K562 treated with DMSO at 1 percent for 24 hours (cell line): Measurements from ENCODE around the gene MEN1. TPM values are rescaled to one million over a fixed set of nuclear protein-coding genes. Genes with fewer than 3 reads are reported as not detected.

Source experiments
- total RNA-seq: library from RNA; unstranded; fragments of 300-600 nt; gene quantifications from 2 replicates; pipeline ENCODE4 v1.2.3, GENCODE V29; 2022; ENCODE audit warnings: low read depth; ENCODE audit not compliant: insufficient read depth

MEN1 gene
- 49.6 and 56.7 TPM in 2 replicates for total RNA-seq

DNA sequence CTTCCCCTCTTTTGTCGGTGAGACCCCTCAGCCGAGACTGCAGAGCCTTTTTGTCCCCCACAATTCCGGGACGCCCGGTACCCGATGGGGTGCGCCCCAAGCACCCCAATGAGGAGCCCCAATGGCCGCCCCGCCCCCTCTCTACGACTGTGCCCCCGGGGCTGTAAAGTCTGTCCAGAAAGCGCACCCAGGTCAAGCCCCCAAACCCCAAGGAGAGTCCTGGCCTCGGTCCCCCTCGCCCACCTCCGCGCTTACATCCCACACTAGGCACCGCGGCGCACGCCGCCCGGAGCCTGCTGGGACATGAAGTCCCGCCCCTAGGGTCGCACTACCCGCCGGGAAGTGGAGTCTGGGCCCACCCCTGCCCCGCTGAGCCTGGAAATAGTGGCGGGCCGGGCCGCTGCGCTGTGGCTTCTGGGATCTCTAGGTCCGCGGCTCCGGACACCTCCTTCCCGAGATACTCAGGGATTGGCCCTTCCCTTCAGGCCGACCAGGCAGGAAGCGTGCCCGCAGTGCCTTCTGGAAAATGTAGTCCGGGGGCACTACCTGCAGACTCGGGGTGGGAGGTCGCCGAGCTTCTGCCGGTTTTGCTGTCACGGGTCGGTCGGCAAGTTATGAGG is at the start of gene MEN1:
MEN1 (minus strand) TSS at position 281 of the 620 bp plus-strand sequence. CDS start 442 bp downstream, outside the sequence.

DNA sequence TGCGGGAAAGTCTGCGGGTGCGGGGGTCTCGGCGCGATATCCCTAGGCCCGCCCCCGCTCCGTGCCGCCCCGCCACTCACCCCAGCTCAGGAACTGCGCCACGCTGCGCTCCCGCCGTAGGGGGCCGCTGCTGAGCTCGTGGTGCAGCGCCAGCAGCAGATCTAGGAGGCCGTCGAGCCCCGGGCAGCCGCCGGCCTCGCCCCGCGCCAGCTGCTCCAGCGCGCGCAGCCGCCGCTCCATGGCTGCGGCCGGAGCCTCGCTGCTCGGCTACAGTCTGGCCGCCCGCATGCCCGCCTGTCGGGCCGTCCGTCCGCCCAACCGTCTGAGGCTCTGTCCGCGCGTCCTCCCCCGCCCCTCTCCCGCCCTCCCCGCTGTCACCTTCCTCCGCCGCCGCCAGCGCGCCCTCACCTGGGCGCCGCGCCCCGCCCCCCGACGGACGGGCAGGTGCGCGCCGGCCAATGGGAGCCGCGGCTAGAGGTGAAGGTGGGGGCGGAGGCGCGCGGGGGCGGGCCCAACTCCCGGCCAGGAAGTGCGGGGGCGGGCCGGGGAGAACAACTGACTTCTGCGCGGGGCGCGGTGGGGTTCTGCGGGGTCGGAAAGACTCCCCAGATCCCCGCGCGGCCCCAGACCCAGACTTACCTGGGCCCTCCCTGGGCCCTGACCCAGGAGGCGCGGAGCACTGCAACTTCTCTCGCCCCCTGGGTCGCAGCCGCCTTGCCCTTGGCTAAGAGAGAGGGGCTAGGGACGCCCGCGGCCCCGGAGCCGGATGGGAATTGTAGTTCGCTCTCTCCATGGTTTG is 34.2 kb upstream of the MEN1 start, which contains the start of gene CDC42BPG:
CDC42BPG (minus strand) TSS at position 324 of the 799 bp plus-strand sequence; CDS start at position 240, 84 bp downstream.

DNA sequence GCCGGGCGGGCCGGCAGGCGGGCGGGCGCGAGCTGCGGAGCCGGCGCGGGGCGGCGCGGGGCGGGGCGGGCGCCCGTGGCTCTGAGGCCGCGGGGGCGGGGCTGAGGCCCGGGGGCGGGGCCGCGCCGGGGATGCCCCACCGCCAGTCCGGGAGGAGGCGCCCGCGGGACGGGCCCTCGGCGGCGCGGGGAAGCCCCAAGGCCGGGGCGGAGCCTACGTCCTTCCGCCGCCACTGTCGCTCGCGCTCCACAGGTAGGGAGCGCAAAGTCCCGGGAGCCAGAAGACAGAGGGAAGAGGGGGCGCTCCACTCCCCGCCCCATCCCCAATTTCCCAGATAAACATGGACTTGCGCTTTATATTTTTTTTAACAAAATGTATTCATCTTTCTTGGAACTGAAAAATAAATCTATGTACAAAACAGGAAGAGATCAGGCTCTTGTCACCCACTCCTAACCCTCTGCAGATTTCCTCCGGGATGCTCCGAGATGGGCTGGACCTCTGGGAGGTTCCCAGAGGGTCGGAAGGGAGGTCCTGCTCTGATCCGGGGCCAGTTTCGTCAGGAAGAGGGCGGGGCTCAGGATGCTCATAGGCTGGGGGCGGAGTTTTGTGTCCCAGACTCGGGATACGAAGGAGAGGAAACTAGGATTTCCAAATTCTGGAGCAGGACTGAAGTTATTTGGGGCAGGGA is 7.0 kb downstream of the MEN1 start, which contains the start of gene MAP4K2:
MAP4K2 (minus strand) TSS at position 57 of the 688 bp plus-strand sequence. CDS start 65 bp downstream, outside the sequence.

DNA sequence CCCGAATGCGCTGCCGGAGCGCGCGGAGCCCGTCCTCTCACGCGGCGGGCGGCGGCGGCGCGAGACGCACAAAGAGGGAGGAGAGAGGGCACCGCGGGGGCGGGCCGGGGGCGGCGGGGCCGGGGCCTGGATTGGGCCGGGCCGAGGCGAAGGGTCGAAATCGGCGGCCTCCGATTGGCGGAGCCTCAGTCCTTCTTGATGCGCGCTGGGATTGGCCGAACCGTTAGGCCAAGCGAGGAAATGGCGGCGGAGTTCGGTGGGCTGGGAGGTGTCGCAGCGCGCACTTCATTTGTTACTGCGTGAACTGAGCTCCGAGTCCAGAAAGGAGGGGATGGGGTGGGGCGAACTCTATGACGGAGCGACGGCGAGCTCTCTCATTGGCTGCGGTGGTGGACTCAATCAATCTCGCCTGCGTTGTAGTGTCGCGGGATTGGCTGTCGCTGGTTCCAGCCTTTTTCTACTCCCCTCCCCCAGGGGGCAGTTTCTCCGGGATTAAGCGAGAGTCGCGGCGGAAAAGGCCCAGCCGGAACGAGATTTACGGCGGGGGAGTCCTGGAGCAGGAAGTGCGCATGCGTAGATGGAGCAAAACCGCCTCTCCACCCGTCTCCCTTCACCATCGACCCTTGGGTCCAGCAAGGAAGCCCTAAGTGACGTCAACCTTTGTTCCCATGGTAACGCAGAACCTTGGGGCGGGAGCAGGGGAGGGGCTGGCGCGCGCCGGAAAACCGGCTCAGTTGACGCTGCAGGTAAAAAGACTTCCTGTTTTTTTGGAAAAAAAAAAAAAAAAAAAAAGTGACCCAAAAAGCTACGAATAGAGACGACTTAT is 31.7 kb downstream of the MEN1 start, which contains the start of gene SF1:
SF1 (minus strand) TSS at position 70 of the 826 bp plus-strand sequence. CDS start 150 bp downstream, outside the sequence.

DNA sequence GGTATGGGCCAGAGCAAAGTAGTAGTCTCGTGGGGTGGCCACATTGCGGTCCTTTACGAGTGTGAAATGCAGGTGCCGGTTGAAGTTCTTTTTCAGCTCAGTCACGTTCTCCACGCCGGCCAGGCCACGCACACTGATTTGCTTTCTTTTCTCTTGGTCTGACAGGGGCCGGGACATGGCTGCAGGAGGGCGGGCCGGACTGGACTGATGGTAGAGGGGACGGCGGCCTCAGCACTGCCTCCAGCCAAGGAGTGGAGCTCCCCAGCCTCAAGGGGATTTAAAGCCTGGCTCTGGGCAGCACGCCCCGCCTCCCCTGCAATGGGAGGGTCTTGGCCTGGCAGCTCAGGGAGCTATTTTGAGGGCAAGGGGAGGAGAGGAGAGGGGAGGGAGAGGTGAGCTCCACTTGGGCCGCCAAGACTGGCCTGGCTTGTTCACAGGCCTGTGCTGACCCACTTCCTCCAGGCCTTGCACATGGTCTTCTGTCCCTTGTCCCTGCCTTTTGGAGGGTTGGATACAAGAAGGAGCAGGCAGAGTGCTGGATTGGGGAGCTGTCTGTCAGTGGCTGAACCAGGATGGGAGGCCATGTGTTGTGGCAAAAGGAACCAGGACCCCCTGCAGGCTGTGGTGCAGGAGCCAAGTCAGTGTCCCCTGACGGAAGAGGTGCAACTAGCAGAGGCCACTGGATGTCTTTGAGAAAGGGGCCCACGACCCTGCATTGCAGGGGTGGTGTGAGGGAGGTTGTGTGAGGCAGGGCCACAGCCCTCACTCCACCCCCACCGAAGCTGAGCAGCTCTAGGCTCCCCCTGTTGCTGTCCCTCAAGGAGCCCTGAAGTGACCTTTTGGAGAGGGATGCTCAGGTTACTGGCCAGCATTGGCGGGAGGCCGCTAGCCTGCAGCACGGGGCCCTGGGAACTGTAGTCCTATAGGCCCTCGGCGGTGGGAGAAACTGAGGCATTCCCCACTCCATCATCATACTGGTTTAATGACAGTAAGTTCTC is 50.3 kb downstream of the MEN1 start, which contains the start of gene PYGM:
PYGM (minus strand) TSS at position 253 of the 998 bp plus-strand sequence; CDS start at position 177, 76 bp downstream.

Other genes starting within 250 kb of the MEN1 start
- gene SLC22A12, start 219.3 kb downstream of the MEN1 start, total RNA-seq: not detected in 2 replicates
- 0.12 TPM in 1 of 2 replicates, not detected in the other for gene NRXN2, start 87.4 kb downstream of the MEN1 start, total RNA-seq
- gene RASGRP2, start 66.4 kb downstream of the MEN1 start, total RNA-seq: 4.1 and 9.6 TPM in 2 replicates
- gene PYGM, start 50.6 kb downstream of the MEN1 start, total RNA-seq: 3.0 and 3.3 TPM in 2 replicates
- 112 and 115 TPM in 2 replicates for gene SF1, start 32.0 kb downstream of the MEN1 start, total RNA-seq
- 14.9 and 18.6 TPM in 2 replicates for gene MAP4K2, start 7.3 kb downstream of the MEN1 start, total RNA-seq
- gene CDC42BPG, start 34.1 kb upstream of the MEN1 start, total RNA-seq: 8.8 and 8.9 TPM in 2 replicates
- 69.7 and 74.6 TPM in 2 replicates for gene EHD1, start 68.1 kb upstream of the MEN1 start, total RNA-seq
- 70.0 and 70.9 TPM in 2 replicates for gene ATG2A, start 106.7 kb upstream of the MEN1 start, total RNA-seq
- gene PPP2R5B, start 114.1 kb upstream of the MEN1 start, total RNA-seq: 15.6 and 16.7 TPM in 2 replicates
- not detected in 2 replicates for gene GPHA2, start 125.3 kb upstream of the MEN1 start, total RNA-seq
- 0.31 TPM in 1 of 2 replicates, not detected in the other for gene MAJIN, start 161.6 kb upstream of the MEN1 start, total RNA-seq
- 10.3 TPM in 2 replicates for gene BATF2, start 186.4 kb upstream of the MEN1 start, total RNA-seq
- gene ARL2, start 203.6 kb upstream of the MEN1 start, total RNA-seq: 131 and 142 TPM in 2 replicates
- 53.8 and 58.4 TPM in 2 replicates for gene SNX15, start 216.9 kb upstream of the MEN1 start, total RNA-seq
- 65.7 and 77.0 TPM in 2 replicates for gene SAC3D1, start 230.7 kb upstream of the MEN1 start, total RNA-seq
- gene NAALADL1, start 248.0 kb upstream of the MEN1 start, total RNA-seq: 0.61 TPM in 1 of 2 replicates, not detected in the other